Activated naive CD4-positive, alpha-beta T cell treated with anti-CD3 and anti-CD28 coated beads, Interleukin-2, amount 50 U/mL, for 72 hours (primary cell): ENCODE data around the gene PABPC5. TPM values are rescaled to one million over a fixed set of nuclear protein-coding genes. Genes with fewer than 3 reads are reported as not detected.

Experiments used
- ATAC-seq, 2 donors: fragments of 150-1000 bp; cut with Tn5 transposase; 2 replicates each; pipeline ENCODE4 v1.10.0; 2021; ENCODE audit warnings: mild to moderate bottlenecking in 2 of 2, moderate library complexity in 2 of 2
- DNase-seq, 2 donors: peaks; one replicate each; pipeline ENCODE4 v3.0.0; 2021 to 2022; ENCODE audit warnings: low spot score in 2 of 2
- H3K27ac Mint-ChIP-seq, 2 donors: one replicate each; pipeline ENCODE4 v1.8.0; 2022; ENCODE audit warnings: mild to moderate bottlenecking in 2 of 2, mixed read lengths in 2 of 2
- H3K36me3 Mint-ChIP-seq, 2 donors: one replicate each; pipeline ENCODE4 v1.8.0; 2022; ENCODE audit warnings: mixed read lengths in 2 of 2
- H3K9me3 Mint-ChIP-seq, 2 donors: one replicate each; pipeline ENCODE4 v1.8.0; 2022; ENCODE audit warnings: mixed read lengths in 2 of 2
- total RNA-seq, 2 donors: library from RNA; stranded (reverse); gene quantifications; one replicate each; pipeline ENCODE4 v1.2.3, GENCODE V29; 2022

PABPC5 gene
- total RNA-seq = not detected

DNA sequence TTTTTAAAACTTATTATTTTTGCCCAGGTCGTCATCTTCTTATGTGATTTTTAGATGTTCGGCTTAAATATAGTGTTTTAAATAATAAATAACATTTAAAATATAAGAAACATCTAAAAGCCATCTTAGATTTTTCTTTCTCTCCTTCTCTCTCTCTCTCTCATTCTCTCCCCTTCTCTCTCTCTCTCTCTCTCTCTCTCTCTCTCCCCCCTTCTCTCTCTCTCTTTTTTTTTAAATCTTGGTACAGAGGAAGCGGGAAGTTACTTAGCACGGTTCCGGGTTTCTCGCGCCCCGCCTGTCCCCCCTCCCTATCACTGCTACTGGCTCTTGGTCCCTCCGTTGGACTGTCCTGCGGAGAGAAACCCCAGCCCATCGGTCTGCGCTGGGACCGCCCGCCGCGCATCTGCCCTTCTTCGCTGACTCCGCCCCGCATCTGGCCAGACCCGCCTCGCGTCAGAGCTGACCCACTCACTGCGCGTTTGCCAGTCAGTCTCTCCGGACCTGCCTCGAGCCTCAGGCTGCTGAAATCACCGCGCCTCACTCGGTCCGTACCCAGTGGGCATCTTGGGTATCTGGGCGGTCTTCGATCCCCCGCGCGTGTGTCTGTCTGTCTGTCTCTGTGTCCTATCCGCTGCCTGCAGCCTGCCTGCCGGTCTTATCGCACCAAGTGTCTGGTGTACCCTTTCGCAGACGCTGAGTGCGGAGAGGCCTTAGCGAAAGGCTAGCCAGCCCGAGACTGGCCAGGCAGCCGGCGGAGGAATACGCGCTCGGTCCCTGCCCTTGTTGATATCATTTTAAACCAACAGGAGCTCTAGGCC lies at the start of gene PABPC5:
Gene PABPC5, plus strand, starts transcription at position 489 of the 818 bp plus-strand sequence. CDS start 739 bp downstream, outside the sequence.
- Mint-ChIP-seq H3K9me3 (no peaks in the 10 kb centered on the region), H3K36me3 (peaks cover 0 to 4% of the 10 kb centered on the region in 2 donors), H3K27ac (no peak within 1 kb of the TSS)
- DNase-seq = no peak
- ATAC-seq = no peak

DNA sequence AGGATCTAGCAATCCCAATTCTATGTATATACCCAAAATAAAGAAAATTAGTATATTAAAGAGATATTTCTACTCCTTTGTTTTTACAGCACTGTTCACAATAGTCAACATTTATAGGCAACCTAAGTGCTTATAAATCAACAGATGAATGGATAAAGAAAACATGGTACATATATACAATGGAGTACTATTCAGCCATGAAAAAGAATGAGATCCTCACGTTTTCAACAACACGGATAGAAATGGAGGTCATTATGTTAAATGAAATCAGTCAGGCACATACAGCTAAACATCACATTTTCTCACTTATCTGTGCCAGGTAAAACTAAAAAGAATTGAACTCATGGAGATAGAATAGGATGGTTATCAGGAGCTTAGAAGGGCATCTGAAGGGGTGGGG lies 45.6 kb upstream of the PABPC5 start:
- DNase-seq (no peak), ATAC-seq (no peak)
- Mint-ChIP-seq H3K27ac (no peak overlapping the region), H3K36me3 (no peaks in the 10 kb centered on the region), H3K9me3 (peaks cover 6 to 11% of the 10 kb centered on the region in 2 donors)

DNA sequence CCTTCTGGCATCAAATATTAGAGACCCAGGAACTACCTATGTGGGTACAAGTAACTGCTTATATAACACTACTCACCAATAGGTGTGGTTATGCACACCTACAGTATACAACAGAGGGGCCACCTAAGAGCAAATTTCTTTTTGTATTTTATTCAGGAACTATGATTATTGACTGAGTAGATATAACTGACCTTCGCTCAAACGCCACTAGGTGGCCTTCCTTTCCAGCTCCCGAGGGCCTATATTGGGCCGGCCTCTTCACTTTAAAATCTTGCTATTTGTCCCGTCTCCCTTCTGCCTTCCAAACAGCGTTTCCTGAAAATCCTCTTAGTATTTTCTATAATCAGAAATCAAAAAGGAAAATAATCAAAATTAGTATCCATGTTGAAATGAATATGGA lies 19.9 kb upstream of the PABPC5 start:
- Mint-ChIP-seq H3K27ac (no peak overlapping the region), H3K36me3 (no peaks in the 10 kb centered on the region), H3K9me3 (peaks cover 6 to 10% of the 10 kb centered on the region in 2 donors)
- DNase-seq (no peak), ATAC-seq (no peak)

DNA sequence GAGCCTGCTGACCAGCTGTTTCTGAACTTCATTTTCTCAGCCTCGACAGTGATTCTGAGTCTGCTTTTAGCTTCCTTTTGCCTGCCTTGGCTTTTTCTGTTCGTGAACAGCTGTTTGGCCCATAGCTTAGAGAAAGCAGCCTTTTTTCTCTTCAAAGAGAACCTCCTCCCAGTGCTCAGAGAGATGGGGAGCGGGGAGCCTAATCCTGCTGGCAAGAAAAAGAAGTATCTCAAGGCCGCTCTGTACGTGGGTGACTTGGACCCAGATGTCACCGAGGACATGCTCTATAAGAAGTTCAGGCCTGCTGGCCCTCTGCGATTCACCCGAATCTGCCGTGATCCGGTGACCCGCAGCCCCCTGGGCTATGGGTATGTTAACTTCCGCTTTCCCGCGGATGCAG lies 756 bp downstream of the PABPC5 start:
- Mint-ChIP-seq H3K27ac (no peak overlapping the region), H3K9me3 (no peaks in the 10 kb centered on the region)
- ATAC-seq = no peak

More for the DNA sequence above, 756 bp downstream of the PABPC5 start:
- H3K36me3 Mint-ChIP-seq = peaks cover 0 to 4% of the 10 kb centered on the region in 2 donors
- no peak for DNase-seq
